ENCODE data around the gene DUS4L.

DUS4L gene

DNA sequence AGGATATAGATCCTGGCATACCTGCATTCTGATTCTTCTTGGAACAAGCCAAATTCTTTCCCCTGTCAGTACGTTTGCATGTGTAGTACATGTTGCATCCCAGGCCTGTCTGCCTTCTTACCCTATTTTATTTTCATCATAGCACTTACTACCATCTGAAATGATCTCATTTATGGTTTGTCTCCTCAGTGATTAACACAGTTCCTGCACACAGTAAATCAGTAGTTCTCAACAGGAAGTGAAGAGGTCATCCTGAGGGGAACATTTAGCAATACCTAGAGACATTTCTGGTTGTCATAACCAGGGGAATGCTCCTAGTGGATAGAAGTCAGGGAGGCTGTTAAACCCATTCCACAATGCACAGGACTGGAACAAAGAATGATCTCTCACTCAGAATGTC, 58.7 kb downstream of the DUS4L start:
- no peak for DNase-seq

DNA sequence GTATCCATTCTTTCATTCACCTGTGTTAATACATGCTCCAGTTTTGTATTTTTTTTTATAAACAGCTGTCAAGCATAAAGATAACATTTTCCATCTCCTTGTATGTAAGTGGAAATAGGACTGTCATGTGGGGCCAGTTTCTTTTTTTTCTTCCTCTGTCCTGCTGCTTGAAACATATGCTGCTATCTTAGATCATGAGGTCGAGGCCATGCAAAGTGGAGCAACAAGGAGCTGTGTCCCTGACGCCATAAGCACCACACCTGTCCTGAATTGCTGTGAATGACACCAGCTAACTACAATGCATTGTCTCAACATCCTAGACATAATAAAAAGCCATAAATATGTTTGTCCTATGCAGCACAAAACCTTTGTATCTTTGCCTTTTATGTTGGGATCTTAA, 59.1 kb downstream of the DUS4L start:
- no peak for DNase-seq

DNA sequence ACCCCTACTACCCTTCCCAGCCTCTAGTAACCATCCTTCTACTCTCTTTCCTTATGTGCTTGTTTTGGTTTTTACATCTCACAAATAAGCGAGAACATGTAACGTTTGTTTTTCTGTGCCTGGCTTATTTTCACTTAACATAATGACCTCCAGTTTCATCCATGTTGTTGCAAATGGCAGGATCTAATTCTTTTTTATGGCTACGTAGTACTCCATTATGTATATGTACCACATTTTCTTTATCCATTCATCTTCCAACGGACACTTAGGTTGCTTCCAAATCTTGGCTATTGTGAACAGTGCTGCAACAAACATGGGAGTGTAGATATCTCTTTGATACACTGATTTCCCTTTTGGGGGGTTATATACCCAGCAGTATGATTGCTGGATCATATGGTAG, 63.2 kb downstream of the DUS4L start:
- no peak for DNase-seq

Data from activated naive CD4-positive, alpha-beta T cell (primary cell).